Neural crest cell (in vitro differentiated cells): Measurements from ENCODE around the gene UMODL1. TPM values are rescaled to one million over a fixed set of nuclear protein-coding genes. Genes with fewer than 3 reads are reported as not detected.

ENCODE experiments used
- DNase-seq: peaks from one replicate; pipeline ENCODE4 v3.0.0; 2021; ENCODE audit warnings: low read depth, mixed read lengths, low spot score
- H3K27ac Mint-ChIP-seq: one replicate; pipeline ENCODE4 v1.8.0; 2021; ENCODE audit warnings: mild to moderate bottlenecking, mixed read lengths; ENCODE audit not compliant: unreplicated experiment
- H3K27me3 Mint-ChIP-seq: 2 replicates; pipeline ENCODE4 v1.8.0; 2021; ENCODE audit warnings: low read depth, mild to moderate bottlenecking, mixed read lengths
- H3K36me3 Mint-ChIP-seq: 2 replicates; pipeline ENCODE4 v1.8.0; 2021; ENCODE audit warnings: low read depth, mild to moderate bottlenecking, mixed read lengths
- H3K4me1 Mint-ChIP-seq: 2 replicates; pipeline ENCODE4 v1.8.0; 2021; ENCODE audit warnings: mixed read lengths
- H3K4me3 Mint-ChIP-seq: one replicate; pipeline ENCODE4 v1.8.0; 2021; ENCODE audit warnings: mild to moderate bottlenecking, mixed read lengths
- H3K9me3 Mint-ChIP-seq: 2 replicates; pipeline ENCODE4 v1.8.0; 2021; ENCODE audit warnings: mixed read lengths
- CTCF ChIP-seq: fragments of 200-600 bp; sonication (generic); conservative IDR thresholded peaks from 2 replicates; pipeline ENCODE4 v1.5.0; 2021; ENCODE audit warnings: antibody characterized with exemption, mild to moderate bottlenecking
- total RNA-seq: library from RNA; stranded (reverse); gene quantifications from 2 replicates; pipeline ENCODE4 v1.2.1, GENCODE V29; 2021

Gene UMODL1
- total RNA-seq, 1 donor from 2014 or later = not detected

- H3K27ac Mint-ChIP-seq = no peak overlapping the region
- H3K27me3 Mint-ChIP-seq = peaks cover 5% of the 10 kb centered on the region
- no peaks in the 10 kb centered on the region for H3K36me3 Mint-ChIP-seq
- peaks cover 12% of the 10 kb centered on the region for H3K4me1 Mint-ChIP-seq
- H3K4me3 Mint-ChIP-seq = no peak overlapping the region
- peak; percentile 76 for TF ChIP-seq CTCF
- peak; percentile 59 for DNase-seq
- H3K9me3 Mint-ChIP-seq = no peaks in the 10 kb centered on the region
Measured at GRCh38 chr21:42107881-42108553, 36.9 kb downstream of the UMODL1 start.

GRCh38 chr21:42108554-42109340 is 37.6 kb downstream of the UMODL1 start:
- H3K27ac Mint-ChIP-seq = no peak overlapping the region
- peaks cover 7% of the 10 kb centered on the region for H3K4me1 Mint-ChIP-seq
- H3K4me3 Mint-ChIP-seq = no peak overlapping the region
- peaks cover 9% of the 10 kb centered on the region for H3K27me3 Mint-ChIP-seq
- H3K9me3 Mint-ChIP-seq = no peaks in the 10 kb centered on the region
- no peak for DNase-seq
- no peak for TF ChIP-seq CTCF
- H3K36me3 Mint-ChIP-seq = no peaks in the 10 kb centered on the region

- TF ChIP-seq CTCF = no peak
- Mint-ChIP-seq H3K4me1 (peaks cover 6% of the 10 kb centered on the region), H3K27ac (no peak overlapping the region), H3K4me3 (no peak overlapping the region), H3K27me3 (peaks cover 10% of the 10 kb centered on the region), H3K9me3 (no peaks in the 10 kb centered on the region), H3K36me3 (no peaks in the 10 kb centered on the region)
- DNase-seq = no peak
Measured at GRCh38 chr21:42109473-42109872, 38.4 kb downstream of the UMODL1 start.

- H3K4me3 Mint-ChIP-seq = no peak overlapping the region
- no peaks in the 10 kb centered on the region for H3K9me3 Mint-ChIP-seq
- DNase-seq = no peak
- no peaks in the 10 kb centered on the region for H3K36me3 Mint-ChIP-seq
- H3K27ac Mint-ChIP-seq = no peak overlapping the region
- H3K4me1 Mint-ChIP-seq = peaks cover 6% of the 10 kb centered on the region
- no peak for TF ChIP-seq CTCF
- peaks cover 10% of the 10 kb centered on the region for H3K27me3 Mint-ChIP-seq
Measured at GRCh38 chr21:42109873-42110525, 38.9 kb downstream of the UMODL1 start.

GRCh38 chr21:42110691-42111469 is 39.8 kb downstream of the UMODL1 start:
- DNase-seq = no peak
- Mint-ChIP-seq H3K4me3 (no peak overlapping the region), H3K27ac (no peak overlapping the region), H3K27me3 (peaks cover 10% of the 10 kb centered on the region), H3K4me1 (peaks cover 6% of the 10 kb centered on the region), H3K36me3 (no peaks in the 10 kb centered on the region), H3K9me3 (no peaks in the 10 kb centered on the region)
- TF ChIP-seq CTCF = no peak
